ENCODE results near the gene NECTIN1.

Gene NECTIN1

DNA sequence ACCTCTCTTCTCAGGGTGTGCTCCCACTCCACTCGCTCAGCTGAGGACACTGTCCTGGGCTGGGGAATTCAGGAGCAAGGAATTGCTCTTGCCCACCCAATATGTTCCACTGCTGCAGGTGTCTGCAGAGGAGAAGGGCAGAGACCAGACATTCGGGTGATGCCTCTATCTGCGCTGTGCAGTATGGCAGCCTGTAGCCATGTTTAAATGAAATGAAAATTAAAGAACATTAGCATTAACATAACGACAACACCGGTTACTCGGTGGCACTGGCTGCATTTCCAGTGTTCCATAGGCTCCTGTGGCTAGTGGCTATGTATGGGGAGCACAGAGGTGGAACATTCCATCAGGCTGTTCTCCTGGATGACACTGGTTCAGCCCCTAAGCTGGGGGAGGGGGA, 104.4 kb downstream of the NECTIN1 start:
- Histone ChIP-seq H2AFZ (ENCODE audit: low read depth, low read length) (no peak overlapping the region), H4K20me1 (ENCODE audit: insufficient read depth, low read length) (no peaks in the 10 kb centered on the region), H3K4me3 (ENCODE audit: low read length) (no peak overlapping the region), H3K9me3 (ENCODE audit: insufficient read depth, low read length) (no peaks in the 10 kb centered on the region), H3K4me1 (ENCODE audit: low read length) (peaks cover 47% of the 10 kb centered on the region), H3K79me2 (ENCODE audit: low read length) (no peaks in the 10 kb centered on the region), H3K9ac (ENCODE audit: low read length) (no peak overlapping the region), H3K36me3 (replicated peaks; ENCODE audit: low read depth, low read length) (no peaks in the 10 kb centered on the region), H3K27me3 (ENCODE audit: low read depth, low read length) (peaks cover 3% of the 10 kb centered on the region; the same call in 1 of the 2 replicates), H3K4me2 (ENCODE audit: low read length) (peak overlapping the region; percentile 47), H3K27ac (ENCODE audit: low read length) (no peak overlapping the region)
- TF ChIP-seq EZH2phosphoT487 (IDR thresholded peaks at IDR 0.05; ENCODE audit: low read depth), result no peak
- TF ChIP-seq, protein P1, sequence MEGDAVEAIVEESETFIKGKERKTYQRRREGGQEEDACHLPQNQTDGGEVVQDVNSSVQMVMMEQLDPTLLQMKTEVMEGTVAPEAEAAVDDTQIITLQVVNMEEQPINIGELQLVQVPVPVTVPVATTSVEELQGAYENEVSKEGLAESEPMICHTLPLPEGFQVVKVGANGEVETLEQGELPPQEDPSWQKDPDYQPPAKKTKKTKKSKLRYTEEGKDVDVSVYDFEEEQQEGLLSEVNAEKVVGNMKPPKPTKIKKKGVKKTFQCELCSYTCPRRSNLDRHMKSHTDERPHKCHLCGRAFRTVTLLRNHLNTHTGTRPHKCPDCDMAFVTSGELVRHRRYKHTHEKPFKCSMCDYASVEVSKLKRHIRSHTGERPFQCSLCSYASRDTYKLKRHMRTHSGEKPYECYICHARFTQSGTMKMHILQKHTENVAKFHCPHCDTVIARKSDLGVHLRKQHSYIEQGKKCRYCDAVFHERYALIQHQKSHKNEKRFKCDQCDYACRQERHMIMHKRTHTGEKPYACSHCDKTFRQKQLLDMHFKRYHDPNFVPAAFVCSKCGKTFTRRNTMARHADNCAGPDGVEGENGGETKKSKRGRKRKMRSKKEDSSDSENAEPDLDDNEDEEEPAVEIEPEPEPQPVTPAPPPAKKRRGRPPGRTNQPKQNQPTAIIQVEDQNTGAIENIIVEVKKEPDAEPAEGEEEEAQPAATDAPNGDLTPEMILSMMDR (IDR thresholded peaks at IDR 0.05; ENCODE audit: low read depth, low read length), result no peak; the same call in 1 of the 2 replicates

DNA sequence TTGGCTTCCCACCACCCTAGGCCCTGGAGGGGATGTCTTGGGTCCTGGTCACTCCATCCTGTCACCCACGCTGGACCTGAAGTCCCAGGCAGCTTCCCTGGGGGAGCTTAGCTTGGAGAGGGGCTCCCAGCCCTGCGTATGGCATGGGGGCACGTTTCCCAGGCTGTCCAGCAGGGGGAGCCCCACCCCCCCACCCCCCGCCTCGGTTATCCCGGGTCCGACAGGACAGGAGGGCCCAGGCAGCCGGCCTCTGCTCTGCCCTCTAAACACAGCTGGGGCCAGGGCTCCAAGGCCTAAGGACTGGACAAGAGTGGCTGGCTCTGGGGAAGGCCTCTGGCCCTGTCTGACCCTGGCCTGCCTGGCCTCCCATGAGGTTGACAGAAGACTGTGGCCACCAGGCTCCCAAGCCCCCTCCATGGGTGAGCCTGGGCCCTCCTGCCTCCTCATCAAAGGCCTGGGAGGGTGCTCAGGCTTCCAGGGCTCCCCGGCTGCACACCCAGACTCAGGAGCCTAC, 104.8 kb downstream of the NECTIN1 start:
- Histone ChIP-seq H4K20me1 (ENCODE audit: insufficient read depth, low read length) (no peaks in the 10 kb centered on the region), H3K9me3 (ENCODE audit: insufficient read depth, low read length) (no peaks in the 10 kb centered on the region), H3K4me3 (ENCODE audit: low read length) (no peak overlapping the region), H3K9ac (ENCODE audit: low read length) (no peak overlapping the region), H3K27me3 (ENCODE audit: low read depth, low read length) (peaks cover 3% of the 10 kb centered on the region; the same call in 1 of the 2 replicates), H3K36me3 (replicated peaks; ENCODE audit: low read depth, low read length) (no peaks in the 10 kb centered on the region), H3K27ac (ENCODE audit: low read length) (no peak overlapping the region), H3K4me1 (ENCODE audit: low read length) (peaks cover 48% of the 10 kb centered on the region), H2AFZ (ENCODE audit: low read depth, low read length) (no peak overlapping the region), H3K79me2 (ENCODE audit: low read length) (no peaks in the 10 kb centered on the region), H3K4me2 (ENCODE audit: low read length) (peak overlapping the region; percentile 47)
- no peak for TF ChIP-seq EZH2phosphoT487 (IDR thresholded peaks at IDR 0.05; ENCODE audit: low read depth)
- TF ChIP-seq, protein P1 (IDR thresholded peaks at IDR 0.05; ENCODE audit: low read depth, low read length), result peak; percentile 29; the same call in 1 of the 2 replicates

DNA sequence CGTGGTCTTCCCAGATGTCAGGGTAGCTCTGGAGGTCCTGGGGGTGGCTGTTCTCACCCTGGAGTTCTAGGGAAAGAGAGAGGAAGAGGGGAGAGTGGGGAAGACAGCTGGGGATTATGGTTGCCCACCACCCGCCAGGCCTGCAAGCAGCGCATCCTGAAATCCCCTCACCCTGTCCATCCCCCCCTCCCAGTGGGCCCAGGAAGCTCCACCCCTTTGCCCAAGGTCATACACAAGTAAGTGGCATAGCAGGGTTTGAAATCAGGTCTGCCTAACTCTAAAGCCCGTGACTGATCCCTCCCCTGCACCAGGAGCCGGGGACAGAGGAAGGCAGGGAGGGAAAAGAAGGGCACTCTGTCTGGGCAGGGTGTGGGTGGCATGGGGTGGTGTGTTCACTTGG, 105.3 kb downstream of the NECTIN1 start:
- H3K27me3 ChIP-seq (ENCODE audit: low read depth, low read length), result peaks cover 3% of the 10 kb centered on the region; the same call in 1 of the 2 replicates
- TF ChIP-seq, protein P1 (IDR thresholded peaks at IDR 0.05; ENCODE audit: low read depth, low read length), result no peak
- TF ChIP-seq EZH2phosphoT487 (IDR thresholded peaks at IDR 0.05; ENCODE audit: low read depth), result no peak
- no peak overlapping the region for H3K27ac ChIP-seq (ENCODE audit: low read length)
- H3K4me1 ChIP-seq (ENCODE audit: low read length), result peaks cover 49% of the 10 kb centered on the region
- no peak overlapping the region for H3K4me2 ChIP-seq (ENCODE audit: low read length)
- no peak overlapping the region for H2AFZ ChIP-seq (ENCODE audit: low read depth, low read length)
- H3K4me3 ChIP-seq (ENCODE audit: low read length), result no peak overlapping the region
- H3K79me2 ChIP-seq (ENCODE audit: low read length), result no peaks in the 10 kb centered on the region
- H4K20me1 ChIP-seq (ENCODE audit: insufficient read depth, low read length), result no peaks in the 10 kb centered on the region
- H3K9ac ChIP-seq (ENCODE audit: low read length), result no peak overlapping the region
- H3K36me3 ChIP-seq (replicated peaks; ENCODE audit: low read depth, low read length), result no peaks in the 10 kb centered on the region
- no peaks in the 10 kb centered on the region for H3K9me3 ChIP-seq (ENCODE audit: insufficient read depth, low read length)

DNA sequence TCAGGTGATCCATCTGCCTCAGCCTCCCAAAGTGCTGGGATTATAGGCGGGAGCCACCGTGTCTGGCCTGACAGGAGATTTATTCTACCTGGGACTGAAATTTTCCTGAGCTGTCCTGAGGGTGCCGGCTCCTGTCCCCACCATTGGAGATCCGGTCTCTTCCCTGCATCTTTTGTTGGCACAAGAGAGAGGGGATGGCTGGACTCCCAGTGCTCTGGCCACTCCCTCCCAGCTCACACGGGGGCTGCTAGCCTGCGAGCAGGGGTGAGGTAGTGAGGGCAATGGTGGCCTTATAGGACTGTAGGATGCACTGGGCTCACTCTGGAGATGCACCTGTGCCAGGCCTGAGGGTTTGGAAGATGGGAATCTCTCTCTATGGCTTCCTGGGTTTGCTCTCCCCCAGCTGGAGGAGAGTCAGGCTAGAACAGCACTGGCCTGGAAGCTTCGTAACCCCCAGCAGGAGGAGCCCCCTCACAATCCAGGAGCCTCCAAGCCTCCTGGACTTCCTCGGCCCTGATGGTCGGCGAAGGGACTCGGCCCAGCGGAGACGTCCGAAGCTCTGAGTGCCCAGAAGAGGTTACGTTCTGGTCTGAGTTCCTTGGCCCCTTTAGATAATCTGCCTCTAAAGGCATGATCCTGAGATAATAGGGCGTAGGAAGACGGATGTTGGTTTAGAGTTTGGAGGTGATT, 106.4 kb downstream of the NECTIN1 start:
- Histone ChIP-seq H3K4me3 (ENCODE audit: low read length) (no peak overlapping the region), H3K27ac (ENCODE audit: low read length) (no peak overlapping the region), H3K27me3 (ENCODE audit: low read depth, low read length) (peaks cover 3% of the 10 kb centered on the region; the same call in 1 of the 2 replicates), H3K4me1 (ENCODE audit: low read length) (peaks cover 47% of the 10 kb centered on the region), H3K36me3 (replicated peaks; ENCODE audit: low read depth, low read length) (no peaks in the 10 kb centered on the region), H3K9ac (ENCODE audit: low read length) (no peak overlapping the region), H3K4me2 (ENCODE audit: low read length) (no peak overlapping the region), H2AFZ (ENCODE audit: low read depth, low read length) (no peak overlapping the region), H3K9me3 (ENCODE audit: insufficient read depth, low read length) (no peaks in the 10 kb centered on the region), H4K20me1 (ENCODE audit: insufficient read depth, low read length) (no peaks in the 10 kb centered on the region), H3K79me2 (ENCODE audit: low read length) (no peaks in the 10 kb centered on the region)
- TF ChIP-seq, protein P1 (IDR thresholded peaks at IDR 0.05; ENCODE audit: low read depth, low read length), result no peak
- no peak for TF ChIP-seq EZH2phosphoT487 (IDR thresholded peaks at IDR 0.05; ENCODE audit: low read depth)
